HG02884 (cell line): ENCODE measurements around the gene NOS3.
"Not testable (repeated sequence)": the region's sequence is repeated elsewhere in the genome, so short reads cannot be mapped to it uniquely, and the experiment has no call there.

Experiments
- ATAC-seq: cut with Tn5 transposase; IDR thresholded peaks from one replicate; pipeline ENCODE4 v1.9.1; 2021; ENCODE audit warnings: mild to moderate bottlenecking, moderate library complexity; ENCODE audit not compliant: unreplicated experiment

NOS3 gene

DNA sequence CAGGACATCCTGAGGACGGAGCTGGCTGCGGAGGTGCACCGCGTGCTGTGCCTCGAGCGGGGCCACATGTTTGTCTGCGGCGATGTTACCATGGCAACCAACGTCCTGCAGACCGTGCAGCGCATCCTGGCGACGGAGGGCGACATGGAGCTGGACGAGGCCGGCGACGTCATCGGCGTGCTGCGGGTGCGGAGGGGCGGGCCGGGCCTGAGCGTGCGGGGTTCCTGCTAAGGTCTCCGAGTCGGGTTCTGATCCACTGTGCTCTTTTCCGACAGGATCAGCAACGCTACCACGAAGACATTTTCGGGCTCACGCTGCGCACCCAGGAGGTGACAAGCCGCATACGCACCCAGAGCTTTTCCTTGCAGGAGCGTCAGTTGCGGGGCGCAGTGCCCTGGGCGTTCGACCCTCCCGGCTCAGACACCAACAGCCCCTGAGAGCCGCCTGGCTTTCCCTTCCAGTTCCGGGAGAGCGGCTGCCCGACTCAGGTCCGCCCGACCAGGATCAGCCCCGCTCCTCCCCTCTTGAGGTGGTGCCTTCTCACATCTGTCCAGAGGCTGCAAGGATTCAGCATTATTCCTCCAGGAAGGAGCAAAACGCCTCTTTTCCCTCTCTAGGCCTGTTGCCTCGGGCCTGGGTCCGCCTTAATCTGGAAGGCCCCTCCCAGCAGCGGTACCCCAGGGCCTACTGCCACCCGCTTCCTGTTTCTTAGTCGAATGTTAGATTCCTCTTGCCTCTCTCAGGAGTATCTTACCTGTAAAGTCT, 23.1 kb downstream of the NOS3 start:
- ATAC-seq, result peak; percentile 40

DNA sequence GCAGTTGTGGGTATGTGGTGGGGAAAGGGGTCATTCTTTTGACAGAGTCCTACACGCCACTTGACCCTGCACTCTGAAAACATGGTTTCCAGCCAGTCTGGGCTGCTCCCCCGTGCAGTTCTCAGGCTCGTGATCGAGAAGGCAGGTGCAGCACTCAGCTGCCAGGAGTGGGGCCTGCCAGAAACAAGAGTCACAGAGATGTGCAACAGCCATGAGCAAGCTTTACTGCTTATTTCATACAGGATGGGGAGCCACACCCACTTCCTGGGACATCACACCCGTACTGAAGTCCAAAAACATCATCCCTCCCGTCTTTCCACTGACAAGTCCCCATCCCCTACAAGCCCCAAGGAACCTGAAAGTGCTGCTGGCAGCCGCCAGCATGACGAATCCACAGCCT, 24.1 kb downstream of the NOS3 start:
- no peak for ATAC-seq

DNA sequence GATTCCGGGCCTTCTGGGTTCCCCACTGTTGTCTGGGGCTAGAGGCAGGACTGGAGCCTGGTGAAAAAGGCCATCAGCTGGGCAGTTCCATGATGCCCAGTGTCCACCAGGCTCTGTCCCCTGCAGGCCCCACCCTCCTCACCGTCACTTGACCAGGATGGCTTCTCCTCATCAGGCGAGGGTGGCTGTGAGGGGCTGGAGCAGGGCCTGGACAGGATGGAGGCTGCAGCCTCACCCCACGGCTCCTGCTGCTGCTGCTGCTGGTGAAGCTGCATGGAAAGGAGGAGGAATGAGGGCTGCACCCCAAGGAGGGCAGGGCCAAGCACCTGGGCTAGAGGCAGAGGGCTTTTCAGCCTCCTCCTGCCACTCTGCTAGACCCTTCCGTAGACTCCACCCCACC, 25.1 kb downstream of the NOS3 start:
- ATAC-seq, result no peak

DNA sequence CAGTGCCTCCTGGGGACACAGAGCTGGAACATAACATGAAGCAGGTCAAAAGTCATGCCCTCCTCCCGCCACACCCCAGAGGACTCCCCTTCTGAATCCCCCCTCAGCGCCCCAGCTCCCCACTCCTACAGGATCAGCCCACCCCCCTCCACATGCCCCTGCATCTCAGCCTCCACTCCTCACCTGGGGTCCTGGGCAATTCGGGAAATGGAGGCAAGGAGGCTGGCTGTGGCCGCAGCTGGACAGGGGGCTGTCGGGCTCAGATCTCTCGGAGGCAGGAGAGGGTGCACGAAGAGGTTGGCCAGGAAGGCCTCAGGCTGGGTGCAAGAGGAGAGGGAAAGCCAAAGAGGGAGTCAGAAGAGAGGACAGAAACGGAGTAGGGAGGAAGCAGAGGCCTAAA, 25.7 kb downstream of the NOS3 start:
- ATAC-seq, result no peak

DNA sequence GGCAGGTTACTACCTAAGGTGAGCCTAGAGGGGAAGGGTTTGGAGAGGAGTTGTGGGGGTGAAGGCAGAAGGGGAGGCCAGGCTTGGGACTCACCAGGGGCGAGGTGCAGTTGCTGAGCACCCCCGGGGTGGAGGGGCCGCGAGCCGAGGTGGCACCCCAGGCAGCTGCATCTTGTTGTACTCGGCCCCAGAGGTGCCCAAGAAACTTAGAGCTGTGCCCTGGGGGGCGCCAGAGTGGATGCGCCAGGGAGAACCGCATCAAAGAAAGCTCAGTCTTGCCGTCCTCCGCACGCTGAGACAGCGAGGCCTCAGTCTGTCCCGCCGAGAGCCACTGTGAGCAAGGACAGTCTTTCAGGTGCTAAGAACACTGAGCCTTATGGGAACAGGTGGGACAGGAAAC, 26.1 kb downstream of the NOS3 start:
- ATAC-seq, result no peak

DNA sequence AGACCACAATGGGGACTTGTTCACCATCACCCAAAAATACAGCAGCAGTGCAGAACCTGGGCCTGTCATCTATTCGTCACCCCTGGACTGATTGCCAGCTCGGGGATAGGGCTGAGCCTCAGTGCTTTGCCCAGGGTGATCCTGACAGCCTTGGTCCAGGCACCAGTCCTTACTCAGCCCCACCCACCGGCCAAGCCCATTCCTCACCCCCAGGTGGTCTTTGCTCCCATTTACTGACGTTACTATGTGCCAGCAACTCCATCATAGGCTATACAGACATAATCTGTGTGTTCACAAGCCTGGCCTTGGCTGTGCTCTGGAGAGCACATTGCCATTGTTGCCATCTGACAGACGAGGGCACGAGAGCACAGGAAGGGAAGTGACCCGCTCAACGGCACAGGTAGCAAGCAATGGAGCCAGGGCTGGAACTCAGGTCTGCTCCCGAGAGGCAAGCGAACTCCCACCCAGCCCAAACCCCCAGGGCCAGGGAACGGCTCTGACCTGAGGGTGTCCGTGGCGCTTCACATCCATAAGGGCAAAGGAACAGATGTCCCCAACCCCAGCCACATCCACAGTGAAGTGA, 26.6 kb downstream of the NOS3 start:
- no peak for ATAC-seq

DNA sequence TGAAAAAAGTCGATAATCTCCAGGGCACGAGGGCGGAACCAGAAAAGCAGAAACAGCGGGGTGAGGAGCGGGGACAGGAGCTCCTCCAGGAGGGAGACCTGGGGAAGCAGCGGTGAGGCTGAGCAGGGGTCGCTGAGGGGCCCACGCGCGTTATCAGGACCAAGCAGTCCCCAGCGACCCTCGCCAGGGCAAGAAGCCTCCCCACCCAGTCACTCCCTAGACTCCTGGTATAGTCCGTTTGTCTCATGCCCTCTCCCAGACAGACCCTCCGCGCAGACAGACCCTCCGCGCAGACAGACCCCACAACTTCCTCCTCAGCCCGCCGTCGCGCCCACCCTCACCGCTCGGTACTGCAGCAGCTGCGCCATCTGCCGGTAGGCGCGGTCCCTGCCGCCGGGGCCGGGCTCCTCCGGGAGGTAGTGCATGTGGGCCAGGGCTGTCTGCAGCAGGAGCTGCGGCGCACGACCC, 27.2 kb downstream of the NOS3 start:
- ATAC-seq, result no peak

DNA sequence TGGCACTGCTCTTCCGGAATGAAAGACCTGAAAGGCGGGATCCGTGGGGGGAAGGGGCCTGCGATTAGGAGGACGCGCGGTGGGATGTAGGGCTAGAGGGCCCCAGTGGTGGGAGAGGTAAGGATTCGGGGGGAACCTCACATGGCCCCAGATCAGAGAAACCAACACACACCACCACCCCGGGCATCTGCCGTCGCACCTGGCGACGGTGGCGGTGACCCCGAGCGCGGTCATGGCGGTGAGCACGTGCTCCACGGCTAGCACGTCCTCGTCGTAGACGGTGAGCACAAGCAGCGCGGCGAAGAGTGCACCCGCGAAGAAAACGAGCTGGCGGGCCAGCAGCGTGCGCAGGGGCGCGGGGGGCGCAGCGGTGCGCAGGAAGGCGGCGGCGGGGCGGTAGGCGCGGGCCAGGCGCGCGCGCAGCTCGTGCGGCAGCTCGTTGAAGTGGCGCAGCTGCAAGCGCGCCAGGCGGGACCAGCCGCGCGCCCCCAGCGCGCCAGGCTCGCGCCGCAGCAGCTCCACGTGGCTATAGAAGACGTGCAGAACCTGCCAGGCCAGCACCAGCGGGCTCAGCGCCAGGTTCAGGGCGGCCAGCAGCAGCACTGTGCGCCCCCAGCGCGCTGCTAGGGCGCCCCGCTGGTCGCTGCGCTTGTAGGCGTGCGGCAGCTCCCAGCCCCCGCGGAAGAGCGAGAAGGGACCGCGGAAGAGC, 27.8 kb downstream of the NOS3 start:
- no peak for ATAC-seq

DNA sequence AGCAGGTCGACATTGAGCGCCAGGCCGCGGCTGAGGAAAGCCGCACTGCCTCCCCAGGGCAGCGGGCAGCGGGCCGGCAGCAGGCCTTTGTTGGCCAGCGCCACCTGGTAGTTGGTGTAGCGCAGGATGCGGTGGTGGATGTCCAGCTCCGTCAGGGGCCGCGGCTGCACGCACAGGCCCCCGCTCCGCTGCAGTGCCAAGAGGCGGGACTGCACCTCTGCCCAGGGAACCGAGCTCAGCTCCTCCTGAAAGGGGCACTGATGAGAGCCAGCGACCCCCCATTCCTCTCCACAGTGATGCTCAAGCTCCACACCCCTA, 28.3 kb downstream of the NOS3 start:
- no peak for ATAC-seq

DNA sequence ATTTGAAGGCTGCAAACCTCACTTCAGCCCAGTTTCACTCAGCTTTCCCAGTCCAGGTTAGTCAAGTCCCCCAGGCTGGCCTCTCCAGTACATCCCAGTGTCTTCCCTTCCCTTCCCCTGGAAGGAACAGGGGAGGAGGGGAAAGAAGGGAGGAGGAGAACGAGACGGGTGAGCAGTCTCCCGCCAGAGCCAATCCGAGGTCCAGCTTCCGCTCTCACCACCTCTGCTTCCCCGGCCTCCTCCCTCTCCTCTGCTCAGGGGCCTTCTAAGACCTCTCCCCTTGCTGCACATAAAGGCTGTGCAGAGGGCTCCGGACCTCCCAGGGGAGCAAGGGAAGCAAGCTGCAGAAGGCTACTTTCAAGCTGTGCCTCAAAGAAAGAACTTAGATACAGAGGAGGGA, 29.4 kb downstream of the NOS3 start:
- no peak for ATAC-seq

DNA sequence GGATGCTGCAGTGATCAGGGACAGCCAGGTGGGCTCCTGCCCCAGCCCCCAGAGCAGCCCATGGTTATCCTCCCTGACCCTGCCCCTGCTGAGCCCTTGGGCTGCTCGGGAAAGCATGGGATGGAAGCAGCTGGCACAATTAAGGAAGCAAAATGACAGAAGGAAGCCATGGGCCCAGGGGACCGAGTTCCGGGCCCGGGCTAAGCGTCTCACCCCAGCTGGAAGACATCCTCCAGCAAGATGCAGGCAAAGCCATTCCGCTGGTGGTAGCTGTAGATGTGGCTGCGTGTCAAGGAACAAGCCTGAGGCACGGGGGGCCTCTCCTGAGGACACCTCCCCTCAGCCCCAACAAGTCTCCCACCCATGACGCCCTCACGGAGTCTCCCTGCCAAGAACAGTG, 32.4 kb downstream of the NOS3 start:
- ATAC-seq, result no peak

DNA sequence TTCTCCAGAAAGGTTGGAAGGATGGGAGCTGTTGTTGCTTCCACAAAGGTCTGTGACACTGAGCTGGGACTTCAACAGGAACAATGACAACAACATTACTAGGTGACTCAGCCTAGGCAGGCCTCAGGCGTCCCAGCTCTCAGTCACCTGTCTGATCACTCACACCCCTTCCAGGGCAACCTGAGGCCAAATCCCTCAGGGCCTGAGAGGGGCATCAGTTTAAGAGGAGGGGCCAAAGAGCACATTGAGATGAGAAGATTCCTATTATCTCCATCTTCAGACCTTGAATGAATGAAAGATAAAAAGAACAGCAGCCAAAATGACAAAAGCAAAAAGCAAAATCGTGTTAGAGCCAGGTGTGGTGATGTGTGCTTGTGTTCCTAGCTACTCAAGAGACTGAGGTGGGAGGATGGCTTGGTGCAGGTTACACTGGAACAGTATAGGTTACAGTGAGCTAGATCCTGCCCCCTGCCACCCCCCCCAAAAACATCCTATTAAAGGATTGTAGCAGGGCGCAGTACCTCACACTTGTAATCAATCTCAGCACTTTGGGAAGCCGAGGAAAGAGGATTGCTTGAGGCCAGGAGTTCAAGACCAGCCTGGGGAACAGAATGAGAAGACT, 33.7 kb downstream of the NOS3 start, which contains the start of gene ATG9B:
Gene ATG9B (minus strand): TSS at position 60 of the 622 bp plus-strand sequence. CDS start 71 bp downstream, outside the sequence.
- no peak for ATAC-seq

DNA sequence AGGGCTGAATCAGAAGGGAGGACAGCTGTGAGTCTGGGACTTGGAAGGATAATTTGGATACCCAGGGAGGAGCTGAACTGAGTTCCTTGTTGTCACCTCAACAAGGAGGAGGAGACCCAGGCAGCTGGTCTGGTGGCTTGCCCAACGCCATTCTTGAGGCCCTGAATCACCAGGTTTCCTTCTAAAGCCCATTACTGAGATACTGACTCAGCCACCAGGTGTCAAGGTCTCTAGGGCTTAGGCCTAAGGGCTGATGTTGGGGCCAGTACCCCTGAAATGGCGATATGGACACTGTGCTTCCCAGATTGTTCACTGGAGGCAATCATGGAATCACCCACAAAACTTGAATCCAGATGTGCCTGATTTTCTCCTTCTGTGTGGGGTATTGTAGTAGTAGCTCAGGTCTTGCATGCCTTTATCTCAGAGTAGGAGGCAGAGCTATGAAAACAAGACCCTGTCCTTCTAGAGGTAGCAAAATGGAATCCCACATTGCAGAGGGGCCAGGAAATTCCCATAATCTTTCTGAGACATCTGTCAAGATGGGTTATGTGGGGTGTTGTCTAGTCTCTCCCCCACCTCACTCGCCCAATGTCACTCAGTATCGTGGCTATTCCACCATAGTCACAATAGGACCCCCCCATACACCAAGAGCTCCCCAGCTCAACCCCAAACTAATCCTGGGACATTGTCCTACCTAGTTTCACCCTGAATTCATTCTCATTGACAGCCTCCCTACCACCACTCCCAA, 35.3 kb downstream of the NOS3 start:
- no peak for ATAC-seq

DNA sequence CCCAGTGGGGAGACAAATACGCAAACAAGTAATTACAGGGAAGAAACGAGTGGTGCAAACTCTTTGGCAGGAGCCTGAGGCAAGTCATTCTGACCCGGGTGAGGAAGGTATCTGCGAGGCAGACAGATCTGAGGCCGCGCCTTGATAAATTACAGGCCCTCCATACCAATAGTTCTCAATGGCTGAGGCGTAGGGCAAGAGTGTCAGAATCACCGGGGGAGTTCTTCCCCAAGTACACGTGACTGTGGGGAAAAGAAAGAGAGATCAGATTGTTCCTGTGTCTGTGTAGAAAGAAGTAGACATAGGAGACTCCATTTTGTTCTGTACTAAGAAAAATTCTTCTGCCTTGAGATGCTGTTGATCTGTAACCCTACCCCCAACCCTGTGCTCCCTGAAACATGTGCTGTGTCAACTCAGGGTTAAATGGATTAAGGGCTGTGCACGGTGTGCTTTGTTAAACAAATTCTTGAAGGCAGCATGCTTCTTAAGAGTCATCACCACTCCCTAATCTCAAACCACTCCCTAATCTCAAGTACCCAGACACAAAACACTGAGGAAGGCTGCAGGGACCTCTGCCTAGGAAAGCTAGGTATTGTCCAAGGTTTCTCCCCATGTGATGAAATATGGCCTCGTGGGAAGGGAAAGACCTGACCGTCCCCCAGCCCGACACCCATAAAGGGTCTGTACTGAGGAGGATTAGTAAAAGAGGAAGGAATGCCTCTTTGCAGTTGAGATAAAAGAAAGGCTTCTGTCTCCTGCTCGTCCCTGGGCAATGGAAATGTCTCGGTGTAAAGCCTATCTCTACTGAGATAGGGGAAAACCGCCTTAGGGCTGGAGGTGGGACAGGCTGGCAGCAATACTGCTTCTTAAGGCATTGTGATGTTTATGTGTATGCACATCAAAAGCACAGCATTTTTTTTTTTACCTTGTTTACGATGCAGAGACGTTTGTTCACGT, 36.2 kb downstream of the NOS3 start:
- ATAC-seq, result not testable (repeated sequence)

DNA sequence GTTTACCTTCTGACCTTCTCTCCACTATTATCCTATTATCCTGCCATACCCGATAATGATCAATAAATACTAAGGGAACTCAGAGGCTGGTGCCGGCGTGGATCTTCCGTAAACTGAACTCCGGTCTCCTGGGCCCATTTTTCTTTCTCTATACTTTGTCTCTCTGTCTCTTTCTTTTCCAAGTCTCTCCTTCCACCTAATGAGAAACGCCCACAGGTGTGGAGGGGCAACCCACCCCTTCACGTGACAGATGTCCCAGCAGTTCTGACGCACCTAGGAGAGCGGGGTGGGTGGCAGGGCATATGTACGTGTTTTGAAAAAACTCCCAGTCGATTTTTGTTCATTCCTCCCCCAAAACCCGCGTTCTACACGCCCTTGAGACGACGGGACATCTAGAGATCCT, 36.9 kb downstream of the NOS3 start:
- peak; percentile 4 for ATAC-seq

DNA sequence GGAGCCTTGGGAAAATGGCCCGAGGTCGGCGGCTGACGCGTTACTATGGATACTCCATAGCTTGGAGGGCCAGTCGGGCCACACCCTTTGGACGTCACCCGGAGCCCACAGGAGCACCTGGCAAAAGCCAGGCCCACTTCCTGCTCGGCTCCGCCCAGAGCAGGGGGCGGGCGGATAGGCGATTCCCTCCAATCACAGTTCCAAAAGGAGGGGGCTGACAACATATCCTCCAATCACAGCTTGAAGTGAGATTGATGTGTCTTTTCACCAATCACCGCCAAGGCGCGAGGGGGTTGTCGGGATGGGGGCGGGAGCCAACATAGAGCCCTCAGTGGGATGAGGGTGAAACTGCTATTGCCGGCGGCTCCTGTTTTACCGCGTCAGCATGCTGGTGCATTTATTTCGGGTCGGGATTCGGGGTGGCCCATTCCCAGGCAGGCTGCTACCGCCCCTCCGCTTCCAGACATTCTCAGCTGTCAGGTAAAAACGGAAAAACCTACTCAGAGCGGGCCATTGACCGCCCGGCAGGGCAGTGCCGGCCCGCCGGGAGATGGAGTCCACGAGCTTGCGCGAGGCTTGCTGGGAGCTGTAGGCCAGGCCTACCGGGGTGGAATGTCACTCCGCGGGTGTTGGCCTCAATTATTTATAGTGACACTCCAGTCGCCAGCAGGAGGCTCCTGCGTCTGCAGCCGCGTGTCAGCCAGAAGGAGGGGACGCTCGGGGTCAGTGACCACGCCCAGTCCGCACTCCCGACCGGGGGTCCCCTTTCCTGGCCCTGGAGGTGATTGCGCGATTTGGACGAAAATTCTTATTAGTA, 37.5 kb downstream of the NOS3 start, which contains the start of gene ABCB8:
Gene ABCB8 (plus strand): TSS at position 320 of the 817 bp plus-strand sequence. CDS start 66 bp downstream, at position 386.
- ATAC-seq, result peak; percentile 94

DNA sequence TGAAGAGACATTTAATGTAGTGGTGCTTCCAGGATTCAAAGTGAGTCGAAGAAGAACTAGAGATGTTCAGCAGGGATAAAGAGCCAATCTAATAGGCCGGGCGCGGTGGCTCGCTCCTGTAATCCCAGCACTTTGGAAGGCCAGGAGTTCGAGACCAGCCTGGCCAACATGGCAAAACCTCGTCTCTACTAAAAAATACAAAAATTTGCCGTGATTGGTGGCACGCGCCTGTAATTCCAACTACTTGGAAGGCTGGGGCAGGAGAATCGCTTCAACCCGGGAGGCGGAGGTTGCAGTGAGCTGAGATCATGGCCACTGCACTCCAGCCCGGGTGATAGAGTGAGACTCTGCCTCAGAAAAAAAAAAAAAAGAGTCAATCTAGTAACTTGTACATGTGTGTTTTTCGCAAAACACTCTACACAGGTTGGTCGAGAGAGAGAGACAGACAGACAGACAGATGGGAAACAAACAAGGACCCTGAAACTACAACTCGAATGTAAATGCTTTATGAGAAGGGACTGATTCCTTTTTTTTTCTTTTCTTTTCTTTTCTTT, 38.2 kb downstream of the NOS3 start:
- ATAC-seq, result no peak

DNA sequence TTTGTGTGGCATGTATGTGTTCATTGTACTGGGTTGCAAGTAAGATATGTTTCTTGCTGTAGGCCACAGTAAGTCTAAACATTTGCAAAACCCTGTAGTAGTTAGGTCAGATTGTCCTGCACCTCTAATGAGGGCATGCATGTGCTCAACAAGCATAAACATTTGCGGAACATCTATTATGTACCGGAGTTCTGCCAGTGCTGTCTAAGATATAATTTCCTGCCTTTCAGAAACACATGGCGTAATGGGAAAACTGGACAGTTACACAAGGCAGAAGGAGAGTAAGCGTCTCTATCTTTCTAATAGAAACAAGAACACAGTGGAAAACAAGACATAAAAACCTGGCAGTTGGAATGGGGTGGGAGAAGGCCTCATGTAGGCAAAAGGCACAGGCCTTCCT, 40.2 kb downstream of the NOS3 start:
- ATAC-seq, result no peak
